LNCAP (cell line): Measurements from ENCODE around the gene ARHGAP28.

Source experiments
- TF ChIP-seq, protein P1 (sequence below): fragments of 450-650 bp; IDR thresholded peaks from 2 replicates; pipeline ENCODE4 v1.5.1; 2017; ENCODE audit warnings: mild to moderate bottlenecking

The ARHGAP28 gene

DNA sequence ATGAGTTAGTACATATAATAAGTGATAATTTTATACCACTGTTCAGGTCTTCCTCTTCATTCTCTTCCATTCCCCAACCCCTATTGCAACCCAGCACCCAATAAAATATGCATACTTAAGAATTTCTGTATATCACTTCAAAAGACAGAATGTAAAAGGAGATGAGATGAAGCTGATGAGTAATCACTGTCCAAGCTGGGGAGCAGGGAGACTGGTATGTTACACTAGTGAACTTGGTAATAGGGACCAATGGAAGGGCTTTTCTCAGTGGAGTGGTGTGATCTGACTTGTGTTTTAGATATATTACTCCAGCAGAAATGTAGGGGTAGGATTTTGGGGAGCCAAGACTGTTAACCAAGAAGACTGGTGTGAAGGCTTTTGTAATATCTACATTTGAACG lies 18.0 kb upstream of the ARHGAP28 start:
- TF ChIP-seq, protein P1, sequence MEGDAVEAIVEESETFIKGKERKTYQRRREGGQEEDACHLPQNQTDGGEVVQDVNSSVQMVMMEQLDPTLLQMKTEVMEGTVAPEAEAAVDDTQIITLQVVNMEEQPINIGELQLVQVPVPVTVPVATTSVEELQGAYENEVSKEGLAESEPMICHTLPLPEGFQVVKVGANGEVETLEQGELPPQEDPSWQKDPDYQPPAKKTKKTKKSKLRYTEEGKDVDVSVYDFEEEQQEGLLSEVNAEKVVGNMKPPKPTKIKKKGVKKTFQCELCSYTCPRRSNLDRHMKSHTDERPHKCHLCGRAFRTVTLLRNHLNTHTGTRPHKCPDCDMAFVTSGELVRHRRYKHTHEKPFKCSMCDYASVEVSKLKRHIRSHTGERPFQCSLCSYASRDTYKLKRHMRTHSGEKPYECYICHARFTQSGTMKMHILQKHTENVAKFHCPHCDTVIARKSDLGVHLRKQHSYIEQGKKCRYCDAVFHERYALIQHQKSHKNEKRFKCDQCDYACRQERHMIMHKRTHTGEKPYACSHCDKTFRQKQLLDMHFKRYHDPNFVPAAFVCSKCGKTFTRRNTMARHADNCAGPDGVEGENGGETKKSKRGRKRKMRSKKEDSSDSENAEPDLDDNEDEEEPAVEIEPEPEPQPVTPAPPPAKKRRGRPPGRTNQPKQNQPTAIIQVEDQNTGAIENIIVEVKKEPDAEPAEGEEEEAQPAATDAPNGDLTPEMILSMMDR: no peak

DNA sequence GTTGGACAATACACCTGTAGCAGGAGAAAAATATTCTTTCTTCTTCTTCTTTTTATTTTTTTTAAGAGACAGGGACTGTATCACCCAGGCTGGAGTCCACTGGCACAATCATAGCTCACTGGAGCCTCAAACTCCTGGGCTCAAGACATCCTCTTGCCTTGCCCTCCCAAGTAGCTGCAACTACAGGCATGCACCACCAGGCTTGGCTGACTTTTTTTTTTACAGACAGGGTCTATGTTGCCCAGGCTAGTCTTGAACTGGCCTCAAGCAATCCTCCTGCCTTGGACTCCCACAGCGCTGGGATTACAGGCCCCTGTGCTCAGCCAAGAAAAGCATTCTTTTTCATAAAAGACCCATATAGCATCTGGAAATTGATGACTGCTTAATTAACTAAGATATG lies 17.1 kb upstream of the ARHGAP28 start:
- TF ChIP-seq, protein P1: no peak

DNA sequence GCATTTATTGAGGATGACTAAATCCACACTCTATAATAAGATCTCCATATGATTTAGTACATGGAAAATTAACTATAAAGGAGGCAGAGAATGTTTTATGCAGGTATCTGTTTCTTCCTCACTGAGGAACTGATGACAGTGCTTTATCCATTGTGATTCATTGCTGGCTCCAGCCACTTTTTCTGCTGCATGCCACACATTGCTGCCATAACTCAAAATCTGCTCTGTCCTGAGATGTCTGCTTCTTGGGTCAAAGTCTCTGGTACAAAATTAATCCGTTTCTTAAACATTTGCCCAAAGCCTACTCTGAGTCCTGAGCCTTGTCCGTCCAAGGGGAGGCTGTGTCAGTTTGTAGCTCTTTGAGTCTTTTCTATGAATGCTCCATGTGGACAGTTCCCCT lies 15.5 kb upstream of the ARHGAP28 start:
- TF ChIP-seq, protein P1: no peak

DNA sequence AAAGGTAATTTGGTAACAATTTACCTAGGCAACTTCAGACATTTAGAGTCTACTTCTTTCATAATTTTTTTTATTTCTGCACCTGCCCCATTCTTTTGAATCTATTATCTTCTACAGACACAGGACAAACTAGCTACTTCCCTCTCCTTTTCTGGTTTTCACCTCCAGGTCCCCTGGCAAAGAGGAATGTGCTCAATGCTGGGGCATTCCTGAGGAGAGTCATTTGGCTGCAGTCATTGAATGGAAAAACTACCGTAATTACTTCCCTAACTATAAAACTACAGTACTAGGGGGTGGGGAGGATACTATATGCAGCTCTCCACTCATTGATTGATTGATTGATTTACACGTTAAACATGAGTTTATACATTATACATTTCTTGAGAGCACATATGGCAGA lies 11.2 kb upstream of the ARHGAP28 start:
- TF ChIP-seq, protein P1: no peak

DNA sequence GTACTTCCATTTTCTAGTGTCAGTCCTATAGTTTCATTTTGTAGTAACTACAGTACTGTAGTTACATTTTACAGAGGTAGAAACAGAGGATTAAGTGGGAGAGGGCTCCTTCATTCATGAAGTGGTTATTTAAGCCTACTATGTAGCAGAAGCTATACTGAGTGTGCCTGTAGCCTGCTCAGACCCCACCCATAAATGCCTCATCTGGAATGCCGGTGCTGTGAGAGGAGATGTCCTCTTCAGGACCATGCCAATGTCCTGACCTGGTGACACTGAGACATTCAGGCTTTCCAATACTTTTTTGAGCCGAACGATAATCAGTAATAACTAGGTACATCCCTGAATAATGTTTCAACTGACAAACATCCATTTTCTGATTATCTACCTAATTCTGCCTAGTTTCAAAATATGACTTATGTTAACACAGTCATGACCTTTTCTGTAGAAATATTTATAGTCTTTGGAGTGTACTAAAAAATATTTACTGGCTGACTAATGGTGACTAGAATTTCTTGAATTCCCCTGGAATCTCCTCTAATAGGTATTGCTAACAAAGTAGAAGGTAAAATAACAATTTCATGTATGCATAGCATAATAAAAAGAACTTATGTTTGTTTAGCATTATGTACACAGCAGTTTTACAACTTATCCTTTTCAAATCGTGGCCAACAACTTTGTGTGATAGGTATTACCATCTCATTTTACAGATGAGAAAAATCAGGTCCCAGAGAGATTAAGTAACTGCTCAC lies 10.2 kb upstream of the ARHGAP28 start:
- TF ChIP-seq, protein P1: no peak

DNA sequence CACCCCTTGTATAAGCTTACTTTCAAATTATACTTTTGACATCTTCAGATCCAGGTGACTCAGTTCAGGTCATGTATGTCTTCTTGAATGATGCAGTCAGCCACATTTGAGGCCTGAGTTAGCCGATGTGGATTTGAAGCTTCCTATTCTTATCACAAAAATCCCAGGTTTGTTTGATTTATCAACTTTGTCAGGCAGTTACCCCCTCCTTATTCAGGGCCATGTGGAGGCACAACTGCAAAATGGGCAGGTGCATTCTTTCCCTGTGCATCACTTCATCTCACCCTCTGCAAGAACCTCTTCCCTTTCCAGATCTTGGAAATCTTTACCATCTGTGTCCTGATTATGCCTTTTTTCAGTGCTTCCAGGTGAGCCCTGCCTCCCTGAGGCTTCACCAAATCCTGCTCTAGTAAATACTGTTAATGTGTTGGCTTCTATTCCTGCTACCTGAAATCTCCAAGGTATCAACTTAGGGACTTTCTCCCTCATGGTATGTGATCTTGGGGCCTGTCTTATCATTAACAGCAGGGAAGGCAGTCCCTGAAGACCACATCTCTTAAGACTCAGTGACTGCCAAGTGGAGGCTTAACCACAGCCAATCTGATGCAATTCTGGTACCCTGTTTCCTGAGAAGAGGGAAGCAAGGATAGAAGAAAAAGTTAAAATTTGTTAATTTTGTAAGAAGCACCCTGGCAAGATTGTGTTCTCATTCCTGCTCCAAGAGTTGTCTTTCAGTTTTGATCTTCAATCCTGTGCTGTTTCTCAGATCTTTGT lies 9.4 kb upstream of the ARHGAP28 start:
- TF ChIP-seq, protein P1: no peak

DNA sequence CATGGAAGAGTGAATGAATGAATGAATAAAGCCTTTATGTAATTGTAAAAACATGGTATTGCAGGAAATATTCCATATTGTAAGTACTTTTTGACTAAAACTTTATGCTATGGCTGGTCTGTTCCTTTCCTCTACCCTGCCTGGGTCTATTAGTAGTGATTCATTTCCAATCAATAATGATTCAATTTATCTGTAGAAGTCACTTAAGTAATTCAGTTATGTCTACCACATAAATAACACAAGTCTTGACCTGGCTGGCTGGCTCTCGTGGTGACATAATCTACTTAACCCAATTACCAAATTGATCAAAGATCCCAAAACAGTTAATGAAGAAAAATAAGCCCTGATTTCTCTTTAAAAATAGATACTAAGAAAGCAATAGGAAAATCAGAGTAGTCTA lies 7.8 kb upstream of the ARHGAP28 start:
- TF ChIP-seq, protein P1: no peak
